ENCODE data around the gene NPC1.

Gene NPC1

DNA sequence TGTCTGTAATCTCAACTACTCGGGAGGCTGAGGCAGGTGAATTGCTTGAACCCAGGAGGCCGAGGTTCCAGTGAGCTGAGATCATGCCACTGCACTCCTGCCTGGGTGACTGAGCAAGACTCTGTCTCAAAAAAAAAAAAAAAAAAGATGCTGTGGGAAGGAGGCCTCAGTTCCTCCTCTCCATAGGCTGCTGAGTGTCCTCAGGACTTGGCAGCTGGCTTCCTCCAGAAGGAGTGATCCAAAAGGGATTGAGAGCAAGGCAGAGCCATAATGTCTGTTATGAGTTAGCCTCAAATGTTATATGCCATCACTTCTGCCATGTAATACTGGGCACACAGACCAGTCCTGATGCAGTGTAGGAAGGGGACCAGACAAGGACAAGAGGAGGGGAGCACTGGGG is 6.6 kb upstream of the NPC1 start:
- TF ChIP-seq, protein P1, sequence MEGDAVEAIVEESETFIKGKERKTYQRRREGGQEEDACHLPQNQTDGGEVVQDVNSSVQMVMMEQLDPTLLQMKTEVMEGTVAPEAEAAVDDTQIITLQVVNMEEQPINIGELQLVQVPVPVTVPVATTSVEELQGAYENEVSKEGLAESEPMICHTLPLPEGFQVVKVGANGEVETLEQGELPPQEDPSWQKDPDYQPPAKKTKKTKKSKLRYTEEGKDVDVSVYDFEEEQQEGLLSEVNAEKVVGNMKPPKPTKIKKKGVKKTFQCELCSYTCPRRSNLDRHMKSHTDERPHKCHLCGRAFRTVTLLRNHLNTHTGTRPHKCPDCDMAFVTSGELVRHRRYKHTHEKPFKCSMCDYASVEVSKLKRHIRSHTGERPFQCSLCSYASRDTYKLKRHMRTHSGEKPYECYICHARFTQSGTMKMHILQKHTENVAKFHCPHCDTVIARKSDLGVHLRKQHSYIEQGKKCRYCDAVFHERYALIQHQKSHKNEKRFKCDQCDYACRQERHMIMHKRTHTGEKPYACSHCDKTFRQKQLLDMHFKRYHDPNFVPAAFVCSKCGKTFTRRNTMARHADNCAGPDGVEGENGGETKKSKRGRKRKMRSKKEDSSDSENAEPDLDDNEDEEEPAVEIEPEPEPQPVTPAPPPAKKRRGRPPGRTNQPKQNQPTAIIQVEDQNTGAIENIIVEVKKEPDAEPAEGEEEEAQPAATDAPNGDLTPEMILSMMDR (IDR thresholded peaks at IDR 0.05) = no peak
- no peak overlapping the region for H3K27ac ChIP-seq
- no peak overlapping the region for H3K4me3 ChIP-seq
- no peak for DNase-seq (ENCODE audit: low spot score)

DNA sequence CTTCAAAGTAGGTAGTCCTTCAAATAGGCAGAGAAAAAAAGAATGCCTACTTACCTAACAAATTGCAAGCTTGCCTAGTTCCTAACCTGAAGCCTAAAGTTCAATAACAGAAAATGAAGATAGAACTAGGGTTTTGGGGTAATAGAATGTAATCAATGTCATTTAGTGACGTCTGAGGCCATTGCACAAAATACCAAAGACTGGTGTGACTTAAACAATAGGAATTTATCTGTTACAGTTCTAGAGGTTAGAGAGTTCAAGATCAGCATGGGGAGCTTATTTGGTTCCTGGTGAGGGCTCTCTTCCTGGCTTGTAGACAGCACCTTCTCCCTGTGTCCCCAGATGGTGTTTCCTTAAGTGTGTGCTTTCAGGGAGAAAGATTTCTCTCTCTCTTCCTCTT is 4.7 kb upstream of the NPC1 start:
- TF ChIP-seq, protein P1 (IDR thresholded peaks at IDR 0.05) = no peak
- H3K27ac ChIP-seq = no peak overlapping the region
- no peak for DNase-seq (ENCODE audit: low spot score)
- no peak overlapping the region for H3K4me3 ChIP-seq

DNA sequence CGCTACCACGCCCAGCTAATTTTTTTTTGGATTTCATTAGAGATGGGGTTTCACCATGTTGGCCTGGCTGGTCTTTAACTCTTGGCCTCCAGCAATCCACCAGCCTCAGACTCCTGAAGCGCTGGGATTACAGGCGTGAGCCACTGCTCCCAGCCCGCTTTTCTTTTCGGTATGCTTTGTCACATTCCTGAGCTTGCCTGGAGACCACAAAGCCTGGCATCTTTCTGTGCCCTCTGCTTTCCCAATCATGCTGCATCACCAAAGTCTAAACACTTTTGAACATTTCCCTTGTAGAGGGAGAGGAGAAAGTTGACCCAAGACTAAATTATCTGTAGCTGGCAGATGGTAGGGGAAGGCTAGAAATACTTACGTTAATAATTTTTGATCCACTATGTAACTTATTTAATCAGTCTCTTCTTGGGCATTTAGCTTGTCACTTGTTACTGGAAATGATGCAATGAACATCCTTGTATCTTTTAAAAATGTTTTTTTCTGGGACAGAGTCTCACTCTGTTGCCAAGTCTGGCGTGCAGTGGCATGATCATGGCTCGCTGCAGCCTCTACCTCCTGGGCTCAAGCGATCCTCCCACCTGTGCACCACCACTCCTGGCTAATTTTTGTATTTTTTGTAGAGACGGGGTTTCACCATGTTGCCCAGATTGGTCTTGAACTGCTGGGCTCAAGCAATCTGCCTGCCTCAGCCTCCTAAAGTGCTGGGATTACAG is 2.7 kb upstream of the NPC1 start:
- no peak for DNase-seq (ENCODE audit: low spot score)
- Histone ChIP-seq H3K4me3 (no peak overlapping the region), H3K27ac (no peak overlapping the region)
- TF ChIP-seq, protein P1 (IDR thresholded peaks at IDR 0.05) = no peak

DNA sequence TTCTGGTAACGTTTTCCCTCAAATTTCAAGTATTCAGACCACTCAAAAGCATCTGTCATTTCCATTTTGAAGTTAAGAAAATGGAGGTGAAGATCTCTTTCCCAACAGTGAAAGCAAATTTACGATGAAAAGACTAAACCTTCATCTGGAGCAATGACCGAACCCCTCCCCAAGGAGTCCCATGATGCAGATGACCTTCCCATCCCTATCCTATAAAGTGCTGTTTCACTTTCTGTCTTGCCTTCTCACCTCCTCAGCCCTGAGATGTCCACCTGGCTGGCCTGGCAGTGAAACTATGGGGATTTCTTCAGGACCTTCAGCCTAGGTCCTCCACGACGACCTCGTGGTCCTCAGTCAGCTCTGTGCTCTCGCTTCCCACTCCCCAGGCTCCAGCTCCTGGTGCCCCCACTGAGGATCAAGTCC is 925 bp upstream of the NPC1 start:
- DNase-seq (ENCODE audit: low spot score) = no peak
- H3K27ac ChIP-seq = peak overlapping the region; percentile 99 to 100

DNA sequence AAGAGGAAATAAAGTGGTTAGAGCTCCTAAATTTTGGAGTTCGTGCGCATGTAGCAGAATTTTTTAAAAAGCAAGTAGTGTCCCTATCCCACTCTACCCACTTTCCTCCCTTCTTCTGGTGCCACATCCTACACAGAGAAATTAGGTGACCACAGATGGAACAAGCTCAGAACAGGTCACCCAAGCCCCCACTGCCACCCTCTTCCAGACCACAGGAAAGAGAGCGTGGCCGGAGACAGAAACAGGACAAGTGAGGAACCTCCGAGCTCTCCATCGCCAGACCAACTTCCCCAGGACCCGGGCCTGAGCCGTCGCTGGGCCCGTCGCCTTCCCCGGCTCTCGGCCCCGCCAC is 433 bp downstream of the NPC1 start:
- peak overlapping the region; percentile 94 for H3K4me3 ChIP-seq
- DNase-seq (ENCODE audit: low spot score) = no peak
- TF ChIP-seq, protein P1 (IDR thresholded peaks at IDR 0.05) = no peak
- H3K27ac ChIP-seq = peak overlapping the region; percentile 99 to 100

More for the DNA sequence above, 925 bp upstream of the NPC1 start:
- TF ChIP-seq, protein P1 (IDR thresholded peaks at IDR 0.05) = no peak
- peak overlapping the region; percentile 94 for H3K4me3 ChIP-seq

DNA sequence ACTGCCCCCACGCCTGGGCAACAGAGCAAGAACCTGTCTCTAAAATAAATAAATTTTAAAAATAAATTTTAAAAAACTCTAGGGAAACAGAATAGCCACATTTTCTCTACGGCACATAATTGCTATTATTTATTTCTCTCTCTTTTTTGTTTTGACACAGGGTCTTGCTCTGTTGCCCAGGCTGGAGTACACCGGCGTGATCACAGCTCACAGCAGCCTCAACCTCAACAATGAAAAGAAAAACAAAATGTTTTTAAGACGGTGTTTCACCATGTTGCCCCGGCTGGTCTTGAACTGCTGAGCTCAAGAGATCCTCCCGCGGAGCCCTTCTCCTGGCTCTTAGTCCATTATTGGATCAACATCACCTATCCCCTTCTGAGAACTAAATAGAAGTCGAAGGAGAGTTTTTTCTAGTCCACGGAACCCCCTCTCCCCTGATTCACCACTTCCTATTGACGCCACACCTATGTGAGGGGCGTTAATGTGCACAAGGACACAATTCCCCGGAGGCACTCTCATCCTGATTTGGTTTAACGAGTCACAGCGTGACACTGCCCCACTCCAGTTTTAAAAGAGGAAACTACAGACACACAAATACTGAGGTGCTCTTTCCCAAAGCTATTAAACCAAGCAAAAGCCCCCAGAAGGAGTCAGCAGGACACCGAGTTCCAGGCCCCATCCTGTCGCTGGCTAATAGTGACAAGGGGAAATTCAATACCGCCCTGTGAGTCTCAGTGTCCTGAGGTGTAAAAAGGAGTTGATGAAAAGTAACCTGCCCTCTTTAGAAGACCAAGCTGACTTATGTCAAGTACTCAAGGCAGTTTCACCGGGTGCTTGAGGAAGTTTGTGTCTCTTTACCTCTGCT is 1.1 kb downstream of the NPC1 start:
- TF ChIP-seq, protein P1 (IDR thresholded peaks at IDR 0.05) = no peak
- peak overlapping the region; percentile 94 for H3K4me3 ChIP-seq
- DNase-seq (ENCODE audit: low spot score) = no peak
- H3K27ac ChIP-seq = peak overlapping the region; percentile 99 to 100
